Uterus (tissue), 2 donors: ENCODE measurements around the gene TGIF2.

Experiments
- POLR2A ChIP-seq, 2 donors: fragments of 450-650 bp; IDR thresholded peaks; one replicate each; pipeline ENCODE4 v1.6.1; 2016; ENCODE audit warnings: antibody characterized with exemption in 2 of 2, mild to moderate bottlenecking in 1 of 2, moderate library complexity in 1 of 2
- TF ChIP-seq, protein P1 (sequence below), 4 experiments: fragments of 200-600 bp in 2 of 4; fragments of 450-650 bp in 2 of 4; sonication (generic) in 2 of 4; IDR thresholded peaks; one replicate each; pipeline ENCODE4 v1.5.1; 2016 to 2019; ENCODE audit warnings: antibody characterized with exemption in 4 of 4, mild to moderate bottlenecking in 2 of 4, moderate library complexity in 1 of 4

- TF ChIP-seq, protein P1, sequence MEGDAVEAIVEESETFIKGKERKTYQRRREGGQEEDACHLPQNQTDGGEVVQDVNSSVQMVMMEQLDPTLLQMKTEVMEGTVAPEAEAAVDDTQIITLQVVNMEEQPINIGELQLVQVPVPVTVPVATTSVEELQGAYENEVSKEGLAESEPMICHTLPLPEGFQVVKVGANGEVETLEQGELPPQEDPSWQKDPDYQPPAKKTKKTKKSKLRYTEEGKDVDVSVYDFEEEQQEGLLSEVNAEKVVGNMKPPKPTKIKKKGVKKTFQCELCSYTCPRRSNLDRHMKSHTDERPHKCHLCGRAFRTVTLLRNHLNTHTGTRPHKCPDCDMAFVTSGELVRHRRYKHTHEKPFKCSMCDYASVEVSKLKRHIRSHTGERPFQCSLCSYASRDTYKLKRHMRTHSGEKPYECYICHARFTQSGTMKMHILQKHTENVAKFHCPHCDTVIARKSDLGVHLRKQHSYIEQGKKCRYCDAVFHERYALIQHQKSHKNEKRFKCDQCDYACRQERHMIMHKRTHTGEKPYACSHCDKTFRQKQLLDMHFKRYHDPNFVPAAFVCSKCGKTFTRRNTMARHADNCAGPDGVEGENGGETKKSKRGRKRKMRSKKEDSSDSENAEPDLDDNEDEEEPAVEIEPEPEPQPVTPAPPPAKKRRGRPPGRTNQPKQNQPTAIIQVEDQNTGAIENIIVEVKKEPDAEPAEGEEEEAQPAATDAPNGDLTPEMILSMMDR (IDR thresholded peaks at IDR 0.05) = no peak
- TF ChIP-seq POLR2A (IDR thresholded peaks at IDR 0.05) = no peak
Measured at GRCh38 chr20:36613974-36614373, 40.6 kb downstream of the TGIF2 start.
